Right atrium auricular region (tissue), 2 donors: ENCODE results near the gene SLX4. TPM values are rescaled to one million over a fixed set of nuclear protein-coding genes. Genes with fewer than 3 reads are reported as not detected.
"Not testable (repeated sequence)": the region's sequence is repeated elsewhere in the genome, so short reads cannot be mapped to it uniquely, and the experiment has no call there.

Source experiments
- DNase-seq: peaks from one replicate; pipeline ENCODE4 v3.0.0-alpha.2; 2019; ENCODE audit warnings: low spot score
- H3K27ac ChIP-seq, 2 donors: fragments of 200-600 bp; sonication (generic); 1 replicate in 1 of 2; 2 replicates in 1 of 2; pipeline ENCODE4 v1.5.1; 2016 to 2019
- H3K27me3 ChIP-seq, 2 donors: fragments of 200-600 bp; sonication (generic); one replicate each; pipeline versions ENCODE4 v1.5.1 to v1.6.0; 2017 to 2019
- H3K36me3 ChIP-seq: fragments of 200-600 bp; sonication (generic); one replicate; pipeline ENCODE4 v1.5.1; 2016
- H3K4me1 ChIP-seq, 2 donors: fragments of 200-600 bp; sonication (generic); one replicate each; pipeline versions ENCODE4 v1.5.1 to v1.6.0; 2017 to 2019
- H3K4me3 ChIP-seq, 2 donors: fragments of 200-600 bp; sonication (generic); 1 replicate in 1 of 2; 2 replicates in 1 of 2; pipeline ENCODE4 v1.5.1; 2017 to 2019; ENCODE audit warnings: mild to moderate bottlenecking in 1 of 2, moderate library complexity in 1 of 2
- H3K9me3 ChIP-seq, 2 donors: fragments of 200-600 bp; sonication (generic); one replicate each; pipeline ENCODE4 v1.5.1; 2019
- total RNA-seq, 2 donors: library from RNA; depleted of rRNA; stranded (reverse); fragments of >200 nt; gene quantifications; one replicate each; pipeline ENCODE4 v1.1.0, GENCODE V29; 2016
- TF ChIP-seq, protein P1 (sequence below), 2 donors: fragments of 200-600 bp; sonication (generic); IDR thresholded peaks; one replicate each; pipeline ENCODE4 v1.5.1; 2019; ENCODE audit warnings: antibody characterized with exemption in 2 of 2

The SLX4 gene, protein sequence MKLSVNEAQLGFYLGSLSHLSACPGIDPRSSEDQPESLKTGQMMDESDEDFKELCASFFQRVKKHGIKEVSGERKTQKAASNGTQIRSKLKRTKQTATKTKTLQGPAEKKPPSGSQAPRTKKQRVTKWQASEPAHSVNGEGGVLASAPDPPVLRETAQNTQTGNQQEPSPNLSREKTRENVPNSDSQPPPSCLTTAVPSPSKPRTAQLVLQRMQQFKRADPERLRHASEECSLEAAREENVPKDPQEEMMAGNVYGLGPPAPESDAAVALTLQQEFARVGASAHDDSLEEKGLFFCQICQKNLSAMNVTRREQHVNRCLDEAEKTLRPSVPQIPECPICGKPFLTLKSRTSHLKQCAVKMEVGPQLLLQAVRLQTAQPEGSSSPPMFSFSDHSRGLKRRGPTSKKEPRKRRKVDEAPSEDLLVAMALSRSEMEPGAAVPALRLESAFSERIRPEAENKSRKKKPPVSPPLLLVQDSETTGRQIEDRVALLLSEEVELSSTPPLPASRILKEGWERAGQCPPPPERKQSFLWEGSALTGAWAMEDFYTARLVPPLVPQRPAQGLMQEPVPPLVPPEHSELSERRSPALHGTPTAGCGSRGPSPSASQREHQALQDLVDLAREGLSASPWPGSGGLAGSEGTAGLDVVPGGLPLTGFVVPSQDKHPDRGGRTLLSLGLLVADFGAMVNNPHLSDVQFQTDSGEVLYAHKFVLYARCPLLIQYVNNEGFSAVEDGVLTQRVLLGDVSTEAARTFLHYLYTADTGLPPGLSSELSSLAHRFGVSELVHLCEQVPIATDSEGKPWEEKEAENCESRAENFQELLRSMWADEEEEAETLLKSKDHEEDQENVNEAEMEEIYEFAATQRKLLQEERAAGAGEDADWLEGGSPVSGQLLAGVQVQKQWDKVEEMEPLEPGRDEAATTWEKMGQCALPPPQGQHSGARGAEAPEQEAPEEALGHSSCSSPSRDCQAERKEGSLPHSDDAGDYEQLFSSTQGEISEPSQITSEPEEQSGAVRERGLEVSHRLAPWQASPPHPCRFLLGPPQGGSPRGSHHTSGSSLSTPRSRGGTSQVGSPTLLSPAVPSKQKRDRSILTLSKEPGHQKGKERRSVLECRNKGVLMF (N-terminal part only)
- total RNA-seq, result 1 to 10 TPM; 1.9 to 2.4 TPM

DNA sequence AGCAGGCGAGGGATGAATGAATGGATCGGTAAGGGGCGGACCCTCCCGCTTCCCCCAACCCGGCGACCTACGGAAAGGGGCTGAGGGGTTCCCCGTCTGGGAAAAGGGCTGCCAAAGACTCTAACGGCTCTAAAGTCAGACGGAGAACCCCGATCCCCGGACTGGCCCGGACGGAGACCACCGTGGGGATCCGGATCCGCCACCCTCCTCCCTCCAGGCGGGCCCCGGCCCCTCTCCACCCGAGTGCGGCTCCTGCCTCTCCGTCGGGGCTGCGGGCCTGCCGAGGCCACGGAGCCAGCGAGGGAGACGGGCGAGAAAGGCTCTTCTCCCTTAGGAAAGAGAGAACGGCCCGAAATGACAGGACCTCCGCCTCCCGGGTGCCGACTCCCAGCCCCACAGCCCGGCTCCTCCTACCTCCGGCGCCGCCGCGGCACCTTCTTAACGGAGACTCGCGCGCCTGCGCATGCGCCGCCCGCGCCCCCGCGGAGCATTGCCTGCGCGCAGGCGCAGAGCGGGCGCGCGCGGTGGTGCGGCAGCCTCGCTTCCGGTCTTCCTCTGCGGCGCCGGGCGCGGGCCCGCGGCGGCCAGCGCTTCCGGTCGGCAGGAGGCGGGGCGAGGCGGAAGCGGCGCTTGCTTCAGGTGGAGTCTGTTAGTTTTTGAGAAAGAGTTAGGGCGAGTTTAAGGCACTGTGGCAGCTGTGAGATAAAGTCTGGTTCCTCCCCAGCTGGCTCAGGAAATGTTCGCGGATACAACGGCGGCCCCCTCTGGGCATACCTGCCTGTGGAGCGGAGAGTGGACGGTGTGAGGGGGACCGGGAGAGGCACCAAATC lies at the start of gene SLX4:
TSS of gene SLX4 (minus strand) at position 461 of the 830 bp plus-strand sequence. CDS start 2,642 bp downstream, outside the sequence.
- TF ChIP-seq, protein P1, sequence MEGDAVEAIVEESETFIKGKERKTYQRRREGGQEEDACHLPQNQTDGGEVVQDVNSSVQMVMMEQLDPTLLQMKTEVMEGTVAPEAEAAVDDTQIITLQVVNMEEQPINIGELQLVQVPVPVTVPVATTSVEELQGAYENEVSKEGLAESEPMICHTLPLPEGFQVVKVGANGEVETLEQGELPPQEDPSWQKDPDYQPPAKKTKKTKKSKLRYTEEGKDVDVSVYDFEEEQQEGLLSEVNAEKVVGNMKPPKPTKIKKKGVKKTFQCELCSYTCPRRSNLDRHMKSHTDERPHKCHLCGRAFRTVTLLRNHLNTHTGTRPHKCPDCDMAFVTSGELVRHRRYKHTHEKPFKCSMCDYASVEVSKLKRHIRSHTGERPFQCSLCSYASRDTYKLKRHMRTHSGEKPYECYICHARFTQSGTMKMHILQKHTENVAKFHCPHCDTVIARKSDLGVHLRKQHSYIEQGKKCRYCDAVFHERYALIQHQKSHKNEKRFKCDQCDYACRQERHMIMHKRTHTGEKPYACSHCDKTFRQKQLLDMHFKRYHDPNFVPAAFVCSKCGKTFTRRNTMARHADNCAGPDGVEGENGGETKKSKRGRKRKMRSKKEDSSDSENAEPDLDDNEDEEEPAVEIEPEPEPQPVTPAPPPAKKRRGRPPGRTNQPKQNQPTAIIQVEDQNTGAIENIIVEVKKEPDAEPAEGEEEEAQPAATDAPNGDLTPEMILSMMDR (IDR thresholded peaks at IDR 0.05), result no peak
- peak; percentile 86 for DNase-seq
- Histone ChIP-seq H3K4me3 (peak within 1 kb of the TSS; percentile 98 to 99), H3K4me1 (peaks cover 0 to 23% of the 10 kb centered on the region in 2 donors), H3K27me3 (no peaks in the 10 kb centered on the region), H3K27ac (peak within 1 kb of the TSS; percentile 83 to 84), H3K36me3 (no peaks in the 10 kb centered on the region), H3K9me3 (no peaks in the 10 kb centered on the region)

DNA sequence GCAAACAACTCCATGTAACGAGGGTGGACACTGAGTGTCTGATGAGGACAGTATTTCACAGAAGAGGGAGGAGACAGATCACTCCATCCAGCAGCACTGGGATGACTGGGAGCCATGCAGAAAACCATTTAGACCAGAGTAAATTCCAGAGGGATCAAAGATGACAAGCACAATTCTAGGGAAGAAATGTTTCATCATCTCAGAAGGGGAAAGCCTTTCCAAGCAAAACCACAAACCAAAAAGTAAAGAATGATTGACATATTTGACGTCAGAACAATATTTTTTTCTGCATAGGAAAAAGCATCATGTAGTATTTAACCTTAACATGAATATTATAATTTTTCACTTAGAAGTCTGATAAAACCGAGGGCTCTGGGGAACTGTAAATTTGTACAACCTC lies 47.8 kb upstream of the SLX4 start:
- H3K36me3 ChIP-seq, result peaks cover 70% of the 10 kb centered on the region
- no peak overlapping the region for H3K27ac ChIP-seq
- DNase-seq, result no peak
- no peaks in the 10 kb centered on the region for H3K27me3 ChIP-seq
- peaks cover 0 to 9% of the 10 kb centered on the region in 2 donors for H3K4me1 ChIP-seq
- H3K4me3 ChIP-seq, result no peak overlapping the region
- TF ChIP-seq, protein P1 (IDR thresholded peaks at IDR 0.05), result no peak
- no peaks in the 10 kb centered on the region for H3K9me3 ChIP-seq

DNA sequence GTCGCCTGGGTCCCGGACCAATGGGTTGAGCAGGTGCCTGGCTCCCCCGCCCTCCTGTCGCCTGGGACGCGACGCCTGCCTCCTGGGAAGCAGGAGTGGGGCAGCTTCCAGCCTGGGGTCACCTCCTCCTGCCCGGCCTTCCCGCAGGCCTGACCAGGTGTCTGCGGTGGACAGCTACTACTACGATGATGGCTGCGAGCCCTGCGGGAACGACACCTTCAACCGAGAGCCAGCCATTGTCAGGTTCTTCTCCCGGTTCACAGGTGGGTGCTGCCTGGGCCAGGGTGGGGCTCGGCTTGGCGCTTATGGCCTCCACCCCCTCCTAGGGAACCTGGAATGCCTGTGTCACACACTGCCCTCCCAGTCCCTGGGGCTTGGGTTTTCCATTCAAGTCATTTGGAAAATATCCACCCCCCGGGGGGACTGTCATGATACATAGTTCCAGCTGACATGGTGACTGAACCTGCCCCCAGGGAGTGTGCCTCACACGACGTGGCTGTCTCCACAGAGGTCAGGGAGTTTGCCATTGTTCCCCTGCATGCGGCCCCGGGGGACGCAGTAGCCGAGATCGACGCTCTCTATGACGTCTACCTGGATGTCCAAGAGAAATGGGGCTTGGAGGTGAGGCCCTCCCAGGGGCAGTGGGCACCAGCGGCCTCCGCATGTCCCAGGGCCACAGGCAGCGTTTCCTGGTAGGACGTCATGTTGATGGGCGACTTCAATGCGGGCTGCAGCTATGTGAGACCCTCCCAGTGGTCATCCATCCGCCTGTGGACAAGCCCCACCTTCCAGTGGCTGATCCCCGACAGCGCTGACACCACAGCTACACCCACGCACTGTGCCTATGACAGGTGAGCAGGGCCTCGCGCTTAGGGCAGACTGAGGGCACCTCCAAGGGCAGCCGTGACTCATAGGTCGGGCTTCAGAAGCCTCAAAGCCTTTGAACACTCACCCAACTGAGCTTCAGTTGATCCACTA lies 45.4 kb upstream of the SLX4 start:
- Histone ChIP-seq H3K4me3 (no peak overlapping the region), H3K9me3 (no peaks in the 10 kb centered on the region), H3K27ac (no peak overlapping the region), H3K36me3 (peaks cover 47% of the 10 kb centered on the region), H3K27me3 (no peaks in the 10 kb centered on the region), H3K4me1 (peaks cover 0 to 9% of the 10 kb centered on the region in 2 donors)
- DNase-seq, result no peak
- TF ChIP-seq, protein P1 (IDR thresholded peaks at IDR 0.05), result no peak

DNA sequence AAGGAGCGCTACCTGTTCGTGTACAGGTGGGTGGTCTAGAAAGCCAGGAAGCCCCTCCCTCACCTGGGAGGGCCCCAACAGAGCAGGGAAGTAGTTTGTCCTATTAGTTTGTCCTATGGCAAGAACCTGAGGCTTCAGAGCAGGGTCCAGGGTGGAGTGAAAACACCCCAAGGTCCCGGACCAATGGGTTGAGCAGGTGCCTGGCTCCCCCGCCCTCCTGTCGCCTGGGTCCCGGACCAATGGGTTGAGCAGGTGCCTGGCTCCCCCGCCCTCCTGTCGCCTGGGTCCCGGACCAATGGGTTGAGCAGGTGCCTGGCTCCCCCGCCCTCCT lies 44.7 kb upstream of the SLX4 start:
- H3K9me3 ChIP-seq, H3K27me3 ChIP-seq, DNase-seq, H3K4me3 ChIP-seq, H3K27ac ChIP-seq, H3K4me1 ChIP-seq: not testable (repeated sequence)
- H3K36me3 ChIP-seq, result peaks cover 40% of the 10 kb centered on the region

DNA sequence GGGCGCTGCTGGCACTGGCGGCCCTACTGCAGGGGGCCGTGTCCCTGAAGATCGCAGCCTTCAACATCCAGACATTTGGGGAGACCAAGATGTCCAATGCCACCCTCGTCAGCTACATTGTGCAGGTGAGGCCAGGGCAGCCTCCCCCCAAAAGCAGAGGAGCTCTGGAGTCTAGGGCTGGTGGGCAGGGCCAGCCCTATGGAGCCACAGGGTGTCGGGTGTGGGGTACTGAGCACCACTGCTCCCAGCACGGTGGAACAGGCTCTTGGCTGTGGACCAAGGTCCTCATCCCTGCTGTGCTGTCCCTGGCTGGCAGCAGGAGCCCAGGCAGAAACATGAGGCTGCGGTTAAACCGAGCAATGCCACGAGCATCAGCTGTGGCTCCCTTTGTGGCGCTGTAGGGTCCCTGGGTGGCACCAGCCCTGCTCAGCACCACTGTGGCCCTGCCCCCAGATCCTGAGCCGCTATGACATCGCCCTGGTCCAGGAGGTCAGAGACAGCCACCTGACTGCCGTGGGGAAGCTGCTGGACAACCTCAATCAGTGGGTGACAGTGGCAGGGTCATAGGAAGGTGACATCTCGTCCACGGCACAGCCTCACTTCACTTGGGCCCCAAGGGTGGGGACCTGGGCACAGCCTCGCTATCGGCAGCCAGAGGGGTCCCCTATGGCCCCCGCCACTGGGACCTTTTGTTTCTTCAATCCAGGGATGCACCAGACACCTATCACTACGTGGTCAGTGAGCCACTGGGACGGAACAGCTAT lies 44.2 kb upstream of the SLX4 start:
- H3K27ac ChIP-seq, result no peak overlapping the region
- no peaks in the 10 kb centered on the region for H3K27me3 ChIP-seq
- H3K4me1 ChIP-seq, result peaks cover 0 to 9% of the 10 kb centered on the region in 2 donors
- no peaks in the 10 kb centered on the region for H3K9me3 ChIP-seq
- H3K36me3 ChIP-seq, result peaks cover 38% of the 10 kb centered on the region
- DNase-seq, result no peak
- TF ChIP-seq, protein P1 (IDR thresholded peaks at IDR 0.05), result no peak
- H3K4me3 ChIP-seq, result no peak overlapping the region
